ENCODE results near the gene SAMD4A.

Gene SAMD4A

GRCh38 chr14:54565785-54566409, 1.0 kb upstream of the SAMD4A start:
- DNase-seq, result peak; percentile 71

- no peak for DNase-seq
Measured at GRCh38 chr14:54567224-54567638, 303 bp downstream of the SAMD4A start.

- no peak for DNase-seq
Measured at GRCh38 chr14:54567639-54568561, 972 bp downstream of the SAMD4A start.

GRCh38 chr14:54568821-54569595, 2.1 kb downstream of the SAMD4A start:
- no peak for DNase-seq

- no peak for DNase-seq
Measured at GRCh38 chr14:54570047-54570446, 3.1 kb downstream of the SAMD4A start.

GRCh38 chr14:54570631-54571415, 3.9 kb downstream of the SAMD4A start:
- peak; percentile 44 for DNase-seq

- DNase-seq, result no peak
Measured at GRCh38 chr14:54572316-54572715, 5.4 kb downstream of the SAMD4A start.

GRCh38 chr14:54574528-54574927, 7.6 kb downstream of the SAMD4A start:
- DNase-seq, result no peak

- DNase-seq, result no peak
Measured at GRCh38 chr14:54577494-54577893, 10.6 kb downstream of the SAMD4A start.

GRCh38 chr14:54577977-54578376, 11.0 kb downstream of the SAMD4A start:
- no peak for DNase-seq

GRCh38 chr14:54579621-54580020, 12.7 kb downstream of the SAMD4A start:
- no peak for DNase-seq

- DNase-seq, result no peak
Measured at GRCh38 chr14:54580933-54581332, 14.0 kb downstream of the SAMD4A start.

- DNase-seq, result no peak
Measured at GRCh38 chr14:54582334-54582733, 15.4 kb downstream of the SAMD4A start.

- DNase-seq, result no peak
Measured at GRCh38 chr14:54584097-54584496, 17.2 kb downstream of the SAMD4A start.

- DNase-seq, result no peak
Measured at GRCh38 chr14:54585214-54585613, 18.3 kb downstream of the SAMD4A start.

GRCh38 chr14:54589076-54589475, 22.1 kb downstream of the SAMD4A start:
- no peak for DNase-seq

GRCh38 chr14:54589843-54590242, 22.9 kb downstream of the SAMD4A start:
- no peak for DNase-seq

GRCh38 chr14:54590481-54590880, 23.6 kb downstream of the SAMD4A start:
- DNase-seq, result no peak

GRCh38 chr14:54591461-54591860, 24.5 kb downstream of the SAMD4A start:
- DNase-seq, result no peak

- DNase-seq, result no peak
Measured at GRCh38 chr14:54591866-54592265, 24.9 kb downstream of the SAMD4A start.

- DNase-seq, result no peak
Measured at GRCh38 chr14:54593860-54594259, 26.9 kb downstream of the SAMD4A start.

- DNase-seq, result no peak
Measured at GRCh38 chr14:54594537-54594936, 27.6 kb downstream of the SAMD4A start.

Data from amniotic stem cell (primary cell).